DOHH2 (cell line): Measurements from ENCODE around the gene HORMAD2.

Source experiments
- H3F3A ChIP-seq: fragments of 200-600 bp; sonication (generic), shearing (Covaris generic); 2 replicates; pipeline ENCODE4 v1.6.0; 2016; ENCODE audit warnings: antibody characterized with exemption, mild to moderate bottlenecking; ENCODE audit not compliant: control insufficient read depth, insufficient read depth
- H3K27ac ChIP-seq: fragments of 200-600 bp; sonication (generic); 2 replicates; pipeline ENCODE4 v1.5.1; 2014; ENCODE audit warnings: low read depth, mild to moderate bottlenecking, low read length, moderate library complexity
- H3K27me3 ChIP-seq: fragments of 200-600 bp; sonication (generic); 2 replicates; pipeline ENCODE4 v1.6.1; 2014; ENCODE audit warnings: mild to moderate bottlenecking, low read length, mixed read lengths; ENCODE audit not compliant: control insufficient read depth
- H3K36me3 ChIP-seq: fragments of 200-600 bp; sonication (generic); 2 replicates; pipeline ENCODE4 v1.6.1; 2014; ENCODE audit warnings: mild to moderate bottlenecking, low read length, moderate library complexity, mixed read lengths; ENCODE audit not compliant: control insufficient read depth
- H3K4me1 ChIP-seq: fragments of 200-600 bp; sonication (generic); 2 replicates; pipeline ENCODE4 v1.6.1; 2014; ENCODE audit warnings: mild to moderate bottlenecking, low read length, mixed read lengths; ENCODE audit not compliant: control insufficient read depth
- H3K4me2 ChIP-seq: fragments of 200-600 bp; sonication (generic); 2 replicates; pipeline ENCODE4 v1.6.0; 2014; ENCODE audit warnings: mild to moderate bottlenecking, low read length, moderate library complexity
- H3K4me3 ChIP-seq: fragments of 200-600 bp; sonication (generic); 2 replicates; pipeline ENCODE4 v1.5.1; 2014; ENCODE audit warnings: mild to moderate bottlenecking, low read length, mixed read lengths
- H3K79me2 ChIP-seq: fragments of 200-600 bp; sonication (generic); 2 replicates; pipeline ENCODE4 v1.6.1; 2014; ENCODE audit warnings: mild to moderate bottlenecking, low read length, mixed read lengths; ENCODE audit not compliant: control insufficient read depth
- H3K9me2 ChIP-seq: fragments of 200-600 bp; sonication (generic); replicated peaks from 2 replicates; pipeline ENCODE4 v1.6.1; 2014; ENCODE audit warnings: mild to moderate bottlenecking, low read length, mixed read lengths; ENCODE audit not compliant: control insufficient read depth
- H3K9me3 ChIP-seq: fragments of 200-600 bp; sonication (generic); 2 replicates; pipeline ENCODE4 v1.6.1; 2014; ENCODE audit warnings: antibody characterized with exemption, low read length, mixed read lengths; ENCODE audit not compliant: control insufficient read depth, insufficient read depth
- H4K20me1 ChIP-seq: fragments of 200-600 bp; sonication (generic); 2 replicates; pipeline ENCODE4 v1.6.0; 2014; ENCODE audit warnings: low read depth, mild to moderate bottlenecking, antibody characterized with exemption, low read length, moderate library complexity; ENCODE audit not compliant: control insufficient read depth, insufficient read depth
- CTCF ChIP-seq: fragments of 200-600 bp; sonication (generic); IDR thresholded peaks from one replicate; pipeline ENCODE4 v1.5.1; 2014; ENCODE audit warnings: antibody characterized with exemption, mild to moderate bottlenecking, low read depth, low read length; ENCODE audit not compliant: poor library complexity, severe bottlenecking
- EZH2phosphoT487 ChIP-seq: fragments of 200-600 bp; sonication (generic); IDR thresholded peaks from 2 replicates; pipeline ENCODE4 v1.6.1; 2017; ENCODE audit warnings: borderline replicate concordance, mild to moderate bottlenecking, antibody characterized with exemption, low read length, moderate library complexity, mixed read lengths

Gene HORMAD2

GRCh38 chr22:30054067-30054763 is 26.0 kb upstream of the HORMAD2 start:
- Histone ChIP-seq H3K4me3 (no peak overlapping the region), H3K27me3 (no peaks in the 10 kb centered on the region; the same call in 1 of the 2 replicates), H3K4me2 (no peak overlapping the region), H3F3A (no peaks in the 10 kb centered on the region), H3K4me1 (no peaks in the 10 kb centered on the region), H3K27ac (no peak overlapping the region), H4K20me1 (no peaks in the 10 kb centered on the region), H3K9me2 (no peaks in the 10 kb centered on the region), H3K36me3 (no peaks in the 10 kb centered on the region), H3K9me3 (no peaks in the 10 kb centered on the region), H3K79me2 (no peaks in the 10 kb centered on the region)
- TF ChIP-seq EZH2phosphoT487, result no peak
- no peak for TF ChIP-seq CTCF

GRCh38 chr22:30054764-30055069 is 25.5 kb upstream of the HORMAD2 start:
- H3K4me1 ChIP-seq, result no peaks in the 10 kb centered on the region
- no peaks in the 10 kb centered on the region for H4K20me1 ChIP-seq
- H3K9me2 ChIP-seq, result no peaks in the 10 kb centered on the region
- H3K36me3 ChIP-seq, result no peaks in the 10 kb centered on the region
- H3K9me3 ChIP-seq, result no peaks in the 10 kb centered on the region
- no peaks in the 10 kb centered on the region for H3F3A ChIP-seq
- no peak overlapping the region for H3K4me3 ChIP-seq
- TF ChIP-seq CTCF (no peak), EZH2phosphoT487 (no peak)
- no peak overlapping the region for H3K27ac ChIP-seq
- no peak overlapping the region for H3K4me2 ChIP-seq
- H3K27me3 ChIP-seq, result no peaks in the 10 kb centered on the region; the same call in 1 of the 2 replicates
- no peaks in the 10 kb centered on the region for H3K79me2 ChIP-seq

GRCh38 chr22:30056015-30056414 is 24.2 kb upstream of the HORMAD2 start:
- Histone ChIP-seq H3K9me2 (no peaks in the 10 kb centered on the region), H3K27me3 (no peaks in the 10 kb centered on the region; the same call in 1 of the 2 replicates), H3K4me1 (no peaks in the 10 kb centered on the region), H3F3A (no peaks in the 10 kb centered on the region), H3K27ac (no peak overlapping the region), H3K4me2 (no peak overlapping the region), H3K9me3 (no peaks in the 10 kb centered on the region), H3K36me3 (no peaks in the 10 kb centered on the region), H3K79me2 (no peaks in the 10 kb centered on the region), H3K4me3 (no peak overlapping the region), H4K20me1 (no peaks in the 10 kb centered on the region)
- TF ChIP-seq CTCF (no peak), EZH2phosphoT487 (no peak)
